GM11168 (cell line): Measurements from ENCODE around the gene SF3A1.

ENCODE experiments used
- in situ Hi-C: fragments of 300-500 bp; cut with MboI; formaldehyde crosslinking; loops from one replicate; pipeline ENCODE4 v1.12.0; 2022; ENCODE audit warnings: low sequenced_read_pairs; ENCODE audit not compliant: unreplicated experiment

Gene SF3A1

DNA sequence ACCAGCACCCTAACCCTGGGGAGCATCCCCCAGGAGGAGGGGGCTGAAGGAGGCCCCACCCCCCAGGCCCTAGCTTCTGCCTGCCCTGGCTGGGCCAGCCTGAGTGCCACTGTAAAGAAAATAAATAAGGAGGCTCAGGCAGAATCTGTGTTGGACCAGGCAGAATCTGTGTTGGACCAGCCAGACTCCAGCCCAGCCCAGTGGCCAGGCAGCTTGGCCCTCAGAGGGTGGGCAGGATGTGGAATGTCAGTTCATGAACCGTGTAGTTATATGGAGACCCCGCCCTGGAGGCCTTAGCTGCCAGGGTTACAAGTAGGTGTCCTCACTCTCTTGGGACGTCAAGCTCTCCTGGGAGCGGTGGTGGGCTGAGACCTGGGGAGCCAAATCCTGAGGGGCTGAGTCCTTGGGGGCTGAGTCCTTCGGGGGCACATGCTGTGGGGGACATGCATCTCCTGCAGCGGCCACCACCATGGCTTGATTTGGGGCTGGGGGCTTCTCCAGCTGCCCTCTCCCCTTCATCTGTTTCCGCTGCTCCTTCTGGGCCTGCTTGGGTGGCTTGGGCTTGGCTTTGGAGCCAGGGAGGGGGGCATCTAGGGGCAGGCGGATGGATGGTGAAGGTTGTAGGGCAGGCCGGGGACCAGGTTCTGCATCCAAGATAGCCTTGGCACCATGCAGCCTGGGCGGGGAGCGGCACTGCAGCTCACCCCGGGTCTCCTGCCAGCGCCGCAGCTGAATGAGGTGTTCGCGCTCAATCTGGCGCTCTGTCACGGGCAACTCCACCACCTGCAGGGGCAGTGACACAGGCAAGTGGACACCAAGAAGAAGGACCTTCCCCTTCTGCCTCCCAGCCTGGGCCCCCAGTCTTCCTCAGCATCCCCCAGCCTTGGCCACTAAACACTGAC lies 64.4 kb downstream of the SF3A1 start:
- in situ Hi-C loops: no loop called here

GRCh38 chr22:30291058-30291892 lies 65.4 kb downstream of the SF3A1 start:
- in situ Hi-C loops: no loop called here

DNA sequence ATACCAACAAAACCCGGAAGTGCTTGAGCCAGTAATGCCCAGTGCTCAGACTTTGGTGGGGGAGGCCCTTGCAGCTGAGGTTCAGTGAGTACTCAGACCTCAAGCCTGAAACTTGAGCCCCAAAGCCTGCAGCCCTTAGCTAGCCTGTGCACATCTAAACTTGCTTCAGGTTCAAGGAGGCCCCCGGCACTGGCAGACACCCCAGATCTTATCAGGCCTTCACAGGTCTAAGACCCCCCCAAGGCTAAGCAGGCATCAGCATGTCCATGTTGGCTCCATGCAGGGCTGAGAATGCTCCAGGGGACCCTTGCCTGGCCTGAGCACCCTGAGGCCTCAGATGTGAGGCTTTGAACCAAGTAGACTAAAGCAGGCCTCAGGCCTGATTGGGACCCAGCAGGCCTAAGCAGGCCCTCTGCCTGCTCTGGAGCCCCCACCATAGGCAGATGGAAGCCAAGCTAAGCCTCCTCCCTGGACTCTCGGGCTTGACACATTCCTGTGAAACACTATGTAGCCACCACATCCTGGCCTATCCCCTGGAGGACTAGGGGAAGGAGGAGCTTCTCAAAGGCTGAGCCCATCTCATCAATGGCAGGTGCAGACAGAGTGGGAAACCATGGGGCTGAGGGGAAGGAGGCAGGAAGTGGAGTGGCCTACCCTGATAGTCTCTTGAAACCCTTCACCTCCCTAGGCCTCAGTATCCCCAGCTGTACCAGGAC lies 66.2 kb downstream of the SF3A1 start:
- in situ Hi-C loops: no loop called here

GRCh38 chr22:30289980-30290313 lies 66.7 kb downstream of the SF3A1 start:
- in situ Hi-C loops: loop anchor here (5.0 kb wide), 1 partner anchor 97 kb away; the partner anchor contains the start of gene RNF215

DNA sequence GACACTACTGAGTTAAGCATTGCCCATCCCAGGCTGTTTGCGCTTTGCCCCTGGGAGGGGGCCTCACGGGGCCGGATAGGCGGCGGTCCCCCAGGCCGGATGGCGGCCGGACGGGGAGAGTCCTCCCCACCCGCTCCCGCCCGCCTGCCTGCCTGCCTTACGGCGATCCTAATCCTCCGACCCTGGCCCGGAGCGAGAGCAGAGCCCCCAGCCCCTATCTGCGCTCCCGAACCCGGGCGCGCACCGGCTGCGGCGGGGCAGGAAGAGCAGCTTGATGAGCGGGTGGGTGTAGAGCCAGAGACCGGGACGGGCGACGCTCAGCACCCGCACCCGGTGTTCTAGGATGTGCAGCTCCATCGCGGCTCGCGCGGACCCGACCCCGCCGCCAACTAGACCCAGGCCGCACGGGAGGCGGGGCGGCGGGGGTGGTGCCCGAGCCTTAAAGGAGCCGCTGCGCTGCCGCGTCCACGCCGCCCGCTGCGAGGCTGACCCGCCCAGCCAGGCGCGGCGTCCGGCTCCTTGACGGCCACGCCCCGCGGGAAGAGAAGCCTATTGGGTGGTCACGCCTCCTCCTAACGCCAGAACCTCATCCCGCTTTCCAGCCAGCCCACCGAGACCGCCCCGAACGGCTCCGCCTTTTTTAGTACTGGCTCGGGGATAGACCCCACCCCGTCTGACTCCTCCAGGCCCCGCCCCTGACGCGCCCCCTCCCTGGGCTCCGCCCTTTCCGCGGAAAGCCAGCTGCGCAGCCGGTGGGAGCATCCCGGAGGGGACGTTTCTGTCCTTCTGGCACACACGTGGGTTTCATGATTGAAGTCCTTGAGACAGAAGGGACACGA lies 67.3 kb downstream of the SF3A1 start, which contains the start of gene CASTOR1:
Gene CASTOR1 (minus strand): TSS at position 365 of the 839 bp plus-strand sequence. CDS start 8 bp downstream, at position 357.
- in situ Hi-C loops: loop anchor here (5.0 kb wide), 1 partner anchor 98 kb away; the partner anchor contains the start of gene RNF215

- in situ Hi-C loops: loop anchor here (5.0 kb wide), 1 partner anchor 99 kb away; the partner anchor contains the start of gene RNF215
These were observed 68.1 kb downstream of the SF3A1 start for GRCh38 chr22:30288419-30289140.

GRCh38 chr22:30287648-30288418 lies 68.9 kb downstream of the SF3A1 start:
- in situ Hi-C loops: loop anchor here (5.0 kb wide), 1 partner anchor 99 kb away; the partner anchor contains the start of gene RNF215

GRCh38 chr22:30286813-30287647 lies 69.7 kb downstream of the SF3A1 start:
- in situ Hi-C loops: loop anchor here (5.0 kb wide), 1 partner anchor 100 kb away; the partner anchor contains the start of gene RNF215

GRCh38 chr22:30286331-30286730 lies 70.4 kb downstream of the SF3A1 start:
- in situ Hi-C loops: loop anchor here (5.0 kb wide), 1 partner anchor 101 kb away; the partner anchor contains the start of gene RNF215

- in situ Hi-C loops: loop anchor here (5.0 kb wide), 1 partner anchor 101 kb away; the partner anchor contains the start of gene RNF215
These were observed 70.9 kb downstream of the SF3A1 start for GRCh38 chr22:30285846-30286200.

- in situ Hi-C loops: loop anchor here (5.0 kb wide), 1 partner anchor 102 kb away; the partner anchor contains the start of gene RNF215
These were observed 71.4 kb downstream of the SF3A1 start for GRCh38 chr22:30285176-30285845.

DNA sequence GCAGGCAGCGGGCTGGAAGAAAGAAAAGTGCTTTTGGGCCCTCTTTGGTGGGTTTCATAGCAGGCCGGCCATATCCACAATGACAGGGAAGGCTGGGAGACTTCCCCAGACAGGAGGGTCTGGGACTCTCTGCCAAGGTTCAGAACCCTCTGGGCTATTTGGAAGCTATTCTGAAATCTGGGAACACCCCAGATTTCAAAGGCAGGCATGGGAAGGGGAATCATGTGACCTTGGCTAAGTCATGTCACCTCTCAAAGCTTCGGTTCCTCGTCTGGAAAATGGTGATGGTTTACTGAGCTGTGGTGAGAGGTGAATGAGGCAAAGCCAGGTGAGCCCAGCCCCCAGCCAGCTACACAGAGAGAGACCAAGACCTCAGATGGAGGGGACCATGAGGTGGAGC lies 72.0 kb downstream of the SF3A1 start:
- in situ Hi-C loops: loop anchor here (5.0 kb wide), 1 partner anchor 103 kb away; the partner anchor contains the start of gene RNF215

GRCh38 chr22:30284172-30284571 lies 72.5 kb downstream of the SF3A1 start:
- in situ Hi-C loops: no loop called here

DNA sequence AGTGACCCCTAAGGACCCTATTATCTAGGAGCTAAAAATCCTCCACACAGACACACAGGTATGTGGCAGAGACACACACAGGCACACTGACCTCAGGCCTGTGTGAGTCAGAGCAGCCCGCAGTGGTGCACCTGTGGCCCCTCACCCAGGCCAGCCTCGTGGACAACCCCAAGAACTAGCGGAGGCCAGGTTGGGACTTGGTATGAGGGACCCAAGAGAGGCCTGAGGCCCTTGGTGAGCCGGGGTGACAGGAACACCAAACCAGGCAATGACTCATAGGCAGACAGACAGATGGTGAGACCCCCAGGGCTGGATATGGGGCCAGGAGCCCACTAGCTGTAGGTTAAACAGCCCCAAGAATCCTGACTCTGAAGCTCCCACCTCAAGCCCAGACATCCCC lies 73.4 kb downstream of the SF3A1 start:
- in situ Hi-C loops: no loop called here

- in situ Hi-C loops: no loop called here
These were observed 74.1 kb downstream of the SF3A1 start for GRCh38 chr22:30282616-30283046.
